Liver (tissue), 3 donors: Measurements from ENCODE around the gene SNX19.

ENCODE experiments used
- FOXA1 ChIP-seq: IDR thresholded peaks from 2 replicates; pipeline ENCODE4 v1.6.1; 2016; ENCODE audit warnings: antibody characterized with exemption
- FOXA2 ChIP-seq: IDR thresholded peaks from 2 replicates; pipeline ENCODE4 v1.6.1; 2016; ENCODE audit warnings: antibody characterized with exemption
- GABPA ChIP-seq, 2 donors: IDR thresholded peaks in 1 of 2; conservative IDR thresholded peaks in 1 of 2; 2 replicates each; pipeline ENCODE4 v1.6.1; 2016; ENCODE audit warnings: antibody characterized with exemption in 2 of 2, mild to moderate bottlenecking in 1 of 2, moderate library complexity in 1 of 2
- RAD21 ChIP-seq, 2 donors: IDR thresholded peaks; 2 replicates each; pipeline ENCODE4 v1.6.1; 2016; ENCODE audit warnings: antibody characterized with exemption in 2 of 2, mild to moderate bottlenecking in 2 of 2
- REST ChIP-seq: IDR thresholded peaks from 2 replicates; pipeline ENCODE4 v1.6.1; 2016; ENCODE audit warnings: antibody characterized with exemption, mild to moderate bottlenecking
- TAF1 ChIP-seq: conservative IDR thresholded peaks from 2 replicates; pipeline ENCODE4 v1.6.1; 2016; ENCODE audit warnings: antibody characterized with exemption, mild to moderate bottlenecking
- YY1 ChIP-seq: IDR thresholded peaks from 2 replicates; pipeline ENCODE4 v1.6.1; 2016; ENCODE audit warnings: antibody characterized with exemption, mild to moderate bottlenecking
- TF ChIP-seq, protein P1 (sequence below): fragments of 150-350 bp; IDR thresholded peaks from 2 replicates; pipeline ENCODE4 v1.5.1; 2017; ENCODE audit warnings: improper control_type of control experiment, low read depth, low read length; ENCODE audit not compliant: missing input control
- TF ChIP-seq, protein P2 (sequence below): IDR thresholded peaks from 2 replicates; pipeline ENCODE4 v1.6.1; 2016; ENCODE audit warnings: antibody characterized with exemption
- donor health status: healthy.
- donor health status: healthy.

GRCh38 chr11:130852589-130852988 lies 63.7 kb downstream of the SNX19 start:
- TF ChIP-seq, protein P1, sequence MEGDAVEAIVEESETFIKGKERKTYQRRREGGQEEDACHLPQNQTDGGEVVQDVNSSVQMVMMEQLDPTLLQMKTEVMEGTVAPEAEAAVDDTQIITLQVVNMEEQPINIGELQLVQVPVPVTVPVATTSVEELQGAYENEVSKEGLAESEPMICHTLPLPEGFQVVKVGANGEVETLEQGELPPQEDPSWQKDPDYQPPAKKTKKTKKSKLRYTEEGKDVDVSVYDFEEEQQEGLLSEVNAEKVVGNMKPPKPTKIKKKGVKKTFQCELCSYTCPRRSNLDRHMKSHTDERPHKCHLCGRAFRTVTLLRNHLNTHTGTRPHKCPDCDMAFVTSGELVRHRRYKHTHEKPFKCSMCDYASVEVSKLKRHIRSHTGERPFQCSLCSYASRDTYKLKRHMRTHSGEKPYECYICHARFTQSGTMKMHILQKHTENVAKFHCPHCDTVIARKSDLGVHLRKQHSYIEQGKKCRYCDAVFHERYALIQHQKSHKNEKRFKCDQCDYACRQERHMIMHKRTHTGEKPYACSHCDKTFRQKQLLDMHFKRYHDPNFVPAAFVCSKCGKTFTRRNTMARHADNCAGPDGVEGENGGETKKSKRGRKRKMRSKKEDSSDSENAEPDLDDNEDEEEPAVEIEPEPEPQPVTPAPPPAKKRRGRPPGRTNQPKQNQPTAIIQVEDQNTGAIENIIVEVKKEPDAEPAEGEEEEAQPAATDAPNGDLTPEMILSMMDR: no peak
- TF ChIP-seq, protein P2, sequence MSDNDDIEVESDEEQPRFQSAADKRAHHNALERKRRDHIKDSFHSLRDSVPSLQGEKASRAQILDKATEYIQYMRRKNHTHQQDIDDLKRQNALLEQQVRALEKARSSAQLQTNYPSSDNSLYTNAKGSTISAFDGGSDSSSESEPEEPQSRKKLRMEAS: no peak
- TF ChIP-seq FOXA1: no peak
- TF ChIP-seq GABPA (IDR thresholded peaks at IDR 0.05 in 1 of 2, conservative IDR thresholded peaks at IDR 0.05 in 1 of 2): no peak
- TF ChIP-seq TAF1: no peak
- no peak for TF ChIP-seq RAD21 (IDR thresholded peaks at IDR 0.05)
- TF ChIP-seq FOXA2: no peak
- TF ChIP-seq YY1: no peak
- no peak for TF ChIP-seq REST
